HepG2 (cell line): ENCODE data around the gene WDR91. TPM values are rescaled to one million over a fixed set of nuclear protein-coding genes. Genes with fewer than 3 reads are reported as not detected.

Experiments used
- ATAC-seq: fragments of 200-7000 bp; cut with Tn5 transposase; 3 replicates; pipeline ENCODE4 v1.9.1; 2020; ENCODE audit warnings: mild to moderate bottlenecking, moderate library complexity
- BruUV-seq: library from RNA; stranded (reverse); fragments of 400-500 nt; replicated peaks from 2 replicates; lab custom pipeline; 2021; lab: Mats Ljungman, UMichigan
- CTCF ChIA-PET: fragments of 300-600 bp; formaldehyde crosslinking; extraction: SDS; loops from one replicate; lab custom pipeline; 2021; ENCODE audit warnings: low total read pairs, inconsistent platforms, low intra/inter-chr PET ratio; lab: Yijun Ruan, JAX
- POLR2A ChIA-PET: fragments of 350-600 bp; sonication (Branson Sonifier 250); formaldehyde crosslinking; loops from one replicate; lab custom pipeline; 2020; ENCODE audit warnings: antibody characterized with exemption, inconsistent platforms; lab: Yijun Ruan, JAX
- DNase-seq: peaks from one replicate; pipeline ENCODE4 v3.0.0-alpha.2; 2015; ENCODE audit warnings: low spot score
- FAIRE-seq: peaks from 3 replicates; lab custom pipeline; 2011; peaks lifted over from hg19 to GRCh38; lab: Jason Lieb, UNC
- H2AFZ ChIP-seq: one replicate; pipeline ENCODE4 v1.6.1; 2011; ENCODE audit warnings: low read length, inconsistent platforms
- H3K27ac ChIP-seq: fragments of 300-600 bp; 3 replicates; pipeline ENCODE4 v1.8.0; 2011; ENCODE audit warnings: mixed run types, mild to moderate bottlenecking, mixed read lengths, low read length, inconsistent platforms; ENCODE audit not compliant: insufficient read depth; ENCODE audit errors: extremely low read length
- H3K27me3 ChIP-seq, 2 experiments: fragments of 200-600 bp in 1 of 2; 2 replicates in 1 of 2; 3 replicates in 1 of 2; pipeline versions ENCODE4 v1.6.0 to v1.8.0; 2011; ENCODE audit warnings: low read length in 2 of 2, mild to moderate bottlenecking in 2 of 2, moderate library complexity in 2 of 2, inconsistent platforms in 1 of 2; ENCODE audit not compliant: insufficient read depth in 2 of 2, control insufficient read depth in 1 of 2
- H3K36me3 ChIP-seq, 2 experiments: fragments of 200-600 bp in 1 of 2; replicated peaks in 1 of 2; 2 replicates in 1 of 2; 3 replicates in 1 of 2; pipeline versions ENCODE4 v1.5.1 to v1.8.0; 2011; ENCODE audit warnings: low read length in 2 of 2, inconsistent platforms in 1 of 2; ENCODE audit not compliant: insufficient read depth in 2 of 2, control insufficient read depth in 1 of 2
- H3K4me1 ChIP-seq: 2 replicates; pipeline ENCODE4 v1.5.1; 2012; ENCODE audit warnings: low read length, inconsistent platforms; ENCODE audit not compliant: insufficient read depth
- H3K4me2 ChIP-seq: 2 replicates; pipeline ENCODE4 v1.6.0; 2011; ENCODE audit warnings: low read depth, low read length, inconsistent platforms
- H3K4me3 ChIP-seq, 3 experiments: fragments of 200-600 bp in 1 of 3; sonication (generic), shearing (Covaris generic) in 1 of 3; replicated peaks in 1 of 3; 2 replicates each; pipeline ENCODE4 v1.5.1; 2011 to 2016; ENCODE audit warnings: low read length in 3 of 3, inconsistent platforms in 2 of 3, low read depth in 2 of 3, mild to moderate bottlenecking in 2 of 3, control low read depth in 1 of 3, mixed read lengths in 1 of 3; ENCODE audit not compliant: insufficient read depth in 1 of 3
- H3K79me2 ChIP-seq: one replicate; pipeline ENCODE4 v1.6.1; 2011; ENCODE audit warnings: low read length, inconsistent platforms; ENCODE audit not compliant: insufficient read depth
- H3K9ac ChIP-seq: 2 replicates; pipeline ENCODE4 v1.6.0; 2011; ENCODE audit warnings: mild to moderate bottlenecking, low read depth, low read length, inconsistent platforms; ENCODE audit not compliant: insufficient read depth
- H3K9me3 ChIP-seq: 2 replicates; pipeline ENCODE4 v1.5.1; 2012; ENCODE audit warnings: mild to moderate bottlenecking, low read length
- H4K20me1 ChIP-seq: 2 replicates; pipeline ENCODE4 v1.6.0; 2011; ENCODE audit warnings: inconsistent platforms, mild to moderate bottlenecking, low read length, moderate library complexity; ENCODE audit not compliant: insufficient read depth
- EZH2 ChIP-seq: conservative IDR thresholded peaks from 2 replicates; pipeline ENCODE4 v1.6.1; 2012; ENCODE audit warnings: mild to moderate bottlenecking, low read depth, low read length, moderate library complexity
- HNF4A ChIP-seq: sonication (generic); formaldehyde crosslinking; IDR thresholded peaks from 2 replicates; pipeline ENCODE4 v1.4.0; 2020; ENCODE audit warnings: missing genetic modification reagents
- HOXA5 ChIP-seq: sonication (generic); formaldehyde crosslinking; IDR thresholded peaks from 2 replicates; pipeline ENCODE4 v1.4.0; 2020; ENCODE audit warnings: missing genetic modification reagents
- LCORL ChIP-seq, 2 experiments: fragments of 450-650 bp in 1 of 2; sonication (generic) in 1 of 2; formaldehyde crosslinking in 1 of 2; IDR thresholded peaks; 2 replicates each; pipeline versions ENCODE4 v1.5.0 to v1.6.1; 2017 to 2020; ENCODE audit warnings: antibody characterized with exemption in 1 of 2, missing genetic modification reagents in 1 of 2
- MED13 ChIP-seq: sonication (generic); formaldehyde crosslinking; IDR thresholded peaks from 2 replicates; pipeline ENCODE4 v1.5.0; 2020; ENCODE audit warnings: missing genetic modification reagents
- NAIF1 ChIP-seq: sonication (generic); formaldehyde crosslinking; IDR thresholded peaks from 2 replicates; pipeline ENCODE4 v1.5.0; 2020; ENCODE audit warnings: mild to moderate bottlenecking, missing genetic modification reagents, borderline replicate concordance
- RBFOX2 ChIP-seq: fragments of 200-400 bp; formaldehyde crosslinking; IDR thresholded peaks from 2 replicates; pipeline ENCODE4 v1.6.1; 2017; ENCODE audit warnings: low read depth, mild to moderate bottlenecking, low read length
- SOX13 ChIP-seq, 3 experiments: fragments of 450-650 bp in 1 of 3; sonication (generic) in 1 of 3; formaldehyde crosslinking in 1 of 3; IDR thresholded peaks in 2 of 3; conservative IDR thresholded peaks in 1 of 3; 2 replicates each; pipeline versions ENCODE4 v1.5.0 to v1.6.1; 2016 to 2020; ENCODE audit warnings: antibody characterized with exemption in 1 of 3, mild to moderate bottlenecking in 1 of 3, missing compliant biosample characterization in 1 of 3, missing genetic modification reagents in 1 of 3, moderate library complexity in 1 of 3
- SRY ChIP-seq: sonication (generic); formaldehyde crosslinking; IDR thresholded peaks from 2 replicates; pipeline ENCODE4 v1.8.0; 2022; ENCODE audit warnings: mild to moderate bottlenecking, missing genetic modification reagents
- STAT5B ChIP-seq: sonication (generic); formaldehyde crosslinking; IDR thresholded peaks from 2 replicates; pipeline ENCODE4 v1.4.0; 2020; ENCODE audit warnings: missing genetic modification reagents
- TOPORS ChIP-seq: sonication (generic); formaldehyde crosslinking; IDR thresholded peaks from 2 replicates; pipeline ENCODE4 v1.8.0; 2023; ENCODE audit warnings: mild to moderate bottlenecking, missing genetic modification reagents
- ZMYM4 ChIP-seq: sonication (generic); formaldehyde crosslinking; IDR thresholded peaks from 2 replicates; pipeline ENCODE4 v1.8.1; 2023; ENCODE audit warnings: mild to moderate bottlenecking, missing genetic modification reagents
- ZNF333 ChIP-seq: sonication (generic); formaldehyde crosslinking; IDR thresholded peaks from 2 replicates; pipeline ENCODE4 v1.4.0; 2020; ENCODE audit warnings: mild to moderate bottlenecking, missing genetic modification reagents, borderline replicate concordance
- ZNF788 ChIP-seq: sonication (generic); formaldehyde crosslinking; IDR thresholded peaks from 2 replicates; pipeline ENCODE4 v1.5.0; 2020; ENCODE audit warnings: mild to moderate bottlenecking, missing genetic modification reagents, borderline replicate concordance
- WGBS: methylation state at CpG from one replicate; pipeline ENCODE4 v1.1.6; 2017; ENCODE audit warnings: low lambda C conversion rate; 5-methylcytosine and 5-hydroxymethylcytosine counted together
- in situ Hi-C: cut with HindIII; loops from 2 replicates; pipeline ENCODE4 v1.10.0; 2017; ENCODE audit warnings: low pct_unique_long_range_greater_than_20kb; ENCODE audit not compliant: extremely low pct_ligation_motif_present
- intact Hi-C: fragments of 100-400 bp; cut with micrococcal nuclease; formaldehyde crosslinking; loops from one replicate; pipeline ENCODE4 v1.10.0; 2022; ENCODE audit not compliant: unreplicated experiment
- polyA plus RNA-seq, 8 experiments: library from polyadenylated mRNA; depleted of rRNA in 3 of 8; stranded (reverse) in 7 of 8; unstranded in 1 of 8; fragments of >200 nt; fragmentation: Illumina TruSeq in 4 of 8; extraction: Trizol in 4 of 8; gene quantifications; 2 replicates each; pipeline versions ENCODE4 v1.2.1 to v1.2.3, GENCODE V29; 2011 to 2016; ENCODE audit warnings: low read depth in 4 of 8, missing spikeins in 1 of 8, mixed read lengths in 1 of 8; ENCODE audit not compliant: insufficient read depth in 1 of 8
- total RNA-seq, 5 experiments: library from RNA; depleted of rRNA; stranded (reverse); fragments of >200 nt; fragmentation: Illumina TruSeq; extraction: Trizol; gene quantifications; 2 replicates each; pipeline ENCODE4 v1.2.3, GENCODE V29; 2016; ENCODE audit warnings: low read depth in 1 of 5
- TF ChIP-seq, protein P1 (sequence below): sonication (generic); formaldehyde crosslinking; IDR thresholded peaks from 2 replicates; pipeline ENCODE4 v1.8.1; 2023; ENCODE audit warnings: mild to moderate bottlenecking, missing genetic modification reagents
- TF ChIP-seq, protein P2 (sequence below): sonication (generic); formaldehyde crosslinking; IDR thresholded peaks from 2 replicates; pipeline ENCODE4 v1.4.0; 2020; ENCODE audit warnings: missing genetic modification reagents, borderline replicate concordance
- TF ChIP-seq, protein P3 (sequence below): sonication (generic); formaldehyde crosslinking; conservative IDR thresholded peaks from 2 replicates; pipeline ENCODE4 v1.4.0; 2020; ENCODE audit warnings: mild to moderate bottlenecking, missing genetic modification reagents, moderate library complexity

WDR91 gene
- total and polyA plus RNA-seq, 2 of the 13 experiments (the other 11 are each of a cell fraction or from before 2014, with no cell fraction given): 11.6 to 12.1 TPM

DNA sequence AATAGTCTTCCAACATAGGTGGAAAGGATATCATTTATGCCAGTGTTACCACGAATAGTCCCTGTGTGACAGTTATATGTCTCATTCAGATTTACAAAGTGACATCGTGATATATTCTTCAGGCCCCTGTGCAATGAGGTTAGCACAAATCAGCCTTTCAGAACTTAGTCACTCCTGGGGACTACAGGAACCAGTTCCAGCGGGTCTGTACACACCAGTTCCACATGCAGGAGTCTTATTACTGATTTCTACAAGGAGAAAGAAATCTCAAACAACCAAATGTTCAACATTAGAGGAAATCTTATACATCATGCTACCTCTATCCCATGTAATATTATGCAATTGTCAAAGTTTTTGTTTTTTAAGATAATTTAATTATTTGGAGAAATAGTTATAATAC, 4.4 kb upstream of the WDR91 start (continued):
- TF ChIP-seq, protein P1, sequence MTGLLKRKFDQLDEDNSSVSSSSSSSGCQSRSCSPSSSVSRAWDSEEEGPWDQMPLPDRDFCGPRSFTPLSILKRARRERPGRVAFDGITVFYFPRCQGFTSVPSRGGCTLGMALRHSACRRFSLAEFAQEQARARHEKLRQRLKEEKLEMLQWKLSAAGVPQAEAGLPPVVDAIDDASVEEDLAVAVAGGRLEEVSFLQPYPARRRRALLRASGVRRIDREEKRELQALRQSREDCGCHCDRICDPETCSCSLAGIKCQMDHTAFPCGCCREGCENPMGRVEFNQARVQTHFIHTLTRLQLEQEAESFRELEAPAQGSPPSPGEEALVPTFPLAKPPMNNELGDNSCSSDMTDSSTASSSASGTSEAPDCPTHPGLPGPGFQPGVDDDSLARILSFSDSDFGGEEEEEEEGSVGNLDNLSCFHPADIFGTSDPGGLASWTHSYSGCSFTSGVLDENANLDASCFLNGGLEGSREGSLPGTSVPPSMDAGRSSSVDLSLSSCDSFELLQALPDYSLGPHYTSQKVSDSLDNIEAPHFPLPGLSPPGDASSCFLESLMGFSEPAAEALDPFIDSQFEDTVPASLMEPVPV (CRISPR knock-in tag): no peak
- TF ChIP-seq HOXA5 (CRISPR knock-in tag): no peak
- no peak for TF ChIP-seq TOPORS
- no peak for TF ChIP-seq STAT5B (CRISPR knock-in tag)

DNA sequence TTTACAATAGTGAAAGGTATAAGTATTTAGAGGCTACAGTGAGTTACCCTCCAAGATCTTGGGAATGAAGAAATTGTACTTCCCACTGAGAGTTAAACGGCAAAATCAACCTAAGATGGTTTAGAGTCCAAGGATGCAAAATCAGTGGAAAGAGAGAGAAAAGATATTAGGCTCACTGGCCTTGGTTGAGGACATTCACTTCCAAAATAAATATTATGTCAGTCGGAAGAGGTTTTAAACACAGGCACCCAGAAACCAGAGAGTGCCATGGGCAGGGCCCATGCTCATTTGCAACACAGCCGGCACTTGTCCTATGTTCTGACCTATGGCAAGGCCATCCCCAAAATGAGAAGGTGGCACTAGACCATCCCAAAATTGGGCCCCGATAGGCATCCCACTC, 3.9 kb upstream of the WDR91 start:
- intact Hi-C loops: loop anchor here (5.0 kb wide), 1 partner anchor 218 kb away; no protein-coding TSS in a partner anchor
- CTCF ChIA-PET: no interaction called here
- no peak for FAIRE-seq
- TF ChIP-seq MED13 (CRISPR knock-in tag) (no peak), SRY (CRISPR knock-in tag) (no peak), ZNF788 (CRISPR knock-in tag) (no peak), RBFOX2 (no peak), SOX13 (IDR thresholded peaks at IDR 0.05) (no peak), SOX13 (CRISPR knock-in tag; conservative IDR thresholded peaks at IDR 0.05 in 1 of 2, IDR thresholded peaks at IDR 0.05 in 1 of 2) (peak in 1 of 2 experiments; percentile 25; a peak in 1 of 4 replicates), LCORL (IDR thresholded peaks at IDR 0.05) (no peak), LCORL (CRISPR knock-in tag; IDR thresholded peaks at IDR 0.05) (0 out of 2 replicates have a peak, but pooled peaks have one; percentile 39), HNF4A (peak; percentile 9; the same call in 1 of the 2 replicates), EZH2 (no peak), ZMYM4 (CRISPR knock-in tag) (no peak), ZNF333 (no peak), NAIF1 (no peak)
- TF ChIP-seq, protein P2, sequence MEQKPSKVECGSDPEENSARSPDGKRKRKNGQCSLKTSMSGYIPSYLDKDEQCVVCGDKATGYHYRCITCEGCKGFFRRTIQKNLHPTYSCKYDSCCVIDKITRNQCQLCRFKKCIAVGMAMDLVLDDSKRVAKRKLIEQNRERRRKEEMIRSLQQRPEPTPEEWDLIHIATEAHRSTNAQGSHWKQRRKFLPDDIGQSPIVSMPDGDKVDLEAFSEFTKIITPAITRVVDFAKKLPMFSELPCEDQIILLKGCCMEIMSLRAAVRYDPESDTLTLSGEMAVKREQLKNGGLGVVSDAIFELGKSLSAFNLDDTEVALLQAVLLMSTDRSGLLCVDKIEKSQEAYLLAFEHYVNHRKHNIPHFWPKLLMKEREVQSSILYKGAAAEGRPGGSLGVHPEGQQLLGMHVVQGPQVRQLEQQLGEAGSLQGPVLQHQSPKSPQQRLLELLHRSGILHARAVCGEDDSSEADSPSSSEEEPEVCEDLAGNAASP: peak; percentile 53; the same call in 1 of the 2 replicates
- TF ChIP-seq, protein P3, sequence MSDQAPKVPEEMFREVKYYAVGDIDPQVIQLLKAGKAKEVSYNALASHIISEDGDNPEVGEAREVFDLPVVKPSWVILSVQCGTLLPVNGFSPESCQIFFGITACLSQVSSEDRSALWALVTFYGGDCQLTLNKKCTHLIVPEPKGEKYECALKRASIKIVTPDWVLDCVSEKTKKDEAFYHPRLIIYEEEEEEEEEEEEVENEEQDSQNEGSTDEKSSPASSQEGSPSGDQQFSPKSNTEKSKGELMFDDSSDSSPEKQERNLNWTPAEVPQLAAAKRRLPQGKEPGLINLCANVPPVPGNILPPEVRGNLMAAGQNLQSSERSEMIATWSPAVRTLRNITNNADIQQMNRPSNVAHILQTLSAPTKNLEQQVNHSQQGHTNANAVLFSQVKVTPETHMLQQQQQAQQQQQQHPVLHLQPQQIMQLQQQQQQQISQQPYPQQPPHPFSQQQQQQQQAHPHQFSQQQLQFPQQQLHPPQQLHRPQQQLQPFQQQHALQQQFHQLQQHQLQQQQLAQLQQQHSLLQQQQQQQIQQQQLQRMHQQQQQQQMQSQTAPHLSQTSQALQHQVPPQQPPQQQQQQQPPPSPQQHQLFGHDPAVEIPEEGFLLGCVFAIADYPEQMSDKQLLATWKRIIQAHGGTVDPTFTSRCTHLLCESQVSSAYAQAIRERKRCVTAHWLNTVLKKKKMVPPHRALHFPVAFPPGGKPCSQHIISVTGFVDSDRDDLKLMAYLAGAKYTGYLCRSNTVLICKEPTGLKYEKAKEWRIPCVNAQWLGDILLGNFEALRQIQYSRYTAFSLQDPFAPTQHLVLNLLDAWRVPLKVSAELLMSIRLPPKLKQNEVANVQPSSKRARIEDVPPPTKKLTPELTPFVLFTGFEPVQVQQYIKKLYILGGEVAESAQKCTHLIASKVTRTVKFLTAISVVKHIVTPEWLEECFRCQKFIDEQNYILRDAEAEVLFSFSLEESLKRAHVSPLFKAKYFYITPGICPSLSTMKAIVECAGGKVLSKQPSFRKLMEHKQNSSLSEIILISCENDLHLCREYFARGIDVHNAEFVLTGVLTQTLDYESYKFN: peak; percentile 50; the same call in 1 of the 2 replicates

More for the DNA sequence above, 3.9 kb upstream of the WDR91 start:
- Histone ChIP-seq H3K79me2 (peaks cover 9% of the 10 kb centered on the region), H3K4me1 (peaks cover 51% of the 10 kb centered on the region), H3K4me2 (peak overlapping the region; percentile 40; the same call in 1 of the 2 replicates), H3K27me3 (no peaks in the 10 kb centered on the region; a peak in 1 of 5 replicates), H3K9ac (no peak overlapping the region), H3K27ac (no peak overlapping the region), H3K36me3 (no peaks in the 10 kb centered on the region), H2AFZ (no peak overlapping the region), H3K9me3 (no peaks in the 10 kb centered on the region), H4K20me1 (no peaks in the 10 kb centered on the region), H3K4me3 (no peak overlapping the region)
- in situ Hi-C loops: no loop called here
- POLR2A ChIA-PET: interaction anchor here (0.5 kb wide), 1 partner anchor 1185 kb away, joined by 3 read pairs; no protein-coding TSS in a partner anchor
- no peak for DNase-seq
- BruUV-seq: no TSS peak
- ATAC-seq: no peak
- WGBS: 25% methylated on average over 3 of the region's 4 CpGs
